KMS-11 (cell line): ENCODE results near the gene ABCD1.

ENCODE experiments used
- H2AFZ ChIP-seq: fragments of 200-600 bp; sonication (generic); 2 replicates; pipeline ENCODE4 v1.6.1; 2016; ENCODE audit warnings: antibody characterized with exemption, mixed run types, low read depth
- H3K27ac ChIP-seq: fragments of 200-600 bp; sonication (generic); 2 replicates; pipeline ENCODE4 v1.6.1; 2016; ENCODE audit warnings: mild to moderate bottlenecking, mixed run types
- H3K27me3 ChIP-seq: fragments of 200-600 bp; sonication (generic); 2 replicates; pipeline ENCODE4 v1.6.1; 2017; ENCODE audit warnings: mild to moderate bottlenecking, low read depth, mixed run types, moderate library complexity; ENCODE audit not compliant: insufficient read depth
- H3K36me3 ChIP-seq: fragments of 200-600 bp; sonication (generic); 2 replicates; pipeline ENCODE4 v1.6.1; 2017; ENCODE audit warnings: mild to moderate bottlenecking, mixed run types; ENCODE audit not compliant: insufficient read depth
- H3K4me1 ChIP-seq: fragments of 200-600 bp; sonication (generic); 2 replicates; pipeline ENCODE4 v1.6.1; 2016; ENCODE audit warnings: mild to moderate bottlenecking, low read depth, mixed run types; ENCODE audit not compliant: poor library complexity, severe bottlenecking
- H3K4me2 ChIP-seq: fragments of 200-600 bp; sonication (generic); 2 replicates; pipeline ENCODE4 v1.7.0; 2016; ENCODE audit warnings: mild to moderate bottlenecking, mixed run types
- H3K4me3 ChIP-seq: fragments of 200-600 bp; sonication (generic); IDR thresholded peaks from 2 replicates; pipeline ENCODE4 v1.6.1; 2017; ENCODE audit warnings: low read depth, low read length, mixed read lengths; ENCODE audit not compliant: insufficient read depth
- H3K79me2 ChIP-seq: fragments of 200-600 bp; sonication (generic); 2 replicates; pipeline ENCODE4 v1.6.1; 2016; ENCODE audit warnings: low read depth, mixed run types; ENCODE audit not compliant: insufficient read depth
- H3K9ac ChIP-seq: fragments of 200-600 bp; sonication (generic); 2 replicates; pipeline ENCODE4 v1.6.1; 2016; ENCODE audit warnings: mild to moderate bottlenecking, mixed run types
- H4K20me1 ChIP-seq: fragments of 200-600 bp; sonication (generic); 2 replicates; pipeline ENCODE4 v1.6.1; 2016; ENCODE audit warnings: mild to moderate bottlenecking, mixed run types; ENCODE audit not compliant: insufficient read depth
- TF ChIP-seq, protein P1 (sequence below): fragments of 200-600 bp; sonication (generic); conservative IDR thresholded peaks from 2 replicates; pipeline ENCODE4 v1.6.1; 2017; ENCODE audit warnings: low read depth, mild to moderate bottlenecking, antibody characterized with exemption, low read length, moderate library complexity, mixed read lengths

ABCD1 gene

GRCh38 chrX:153779891-153780677, 55.4 kb downstream of the ABCD1 start:
- H3K27ac ChIP-seq = no peak overlapping the region
- H2AFZ ChIP-seq = no peak overlapping the region
- H4K20me1 ChIP-seq = no peaks in the 10 kb centered on the region

DNA sequence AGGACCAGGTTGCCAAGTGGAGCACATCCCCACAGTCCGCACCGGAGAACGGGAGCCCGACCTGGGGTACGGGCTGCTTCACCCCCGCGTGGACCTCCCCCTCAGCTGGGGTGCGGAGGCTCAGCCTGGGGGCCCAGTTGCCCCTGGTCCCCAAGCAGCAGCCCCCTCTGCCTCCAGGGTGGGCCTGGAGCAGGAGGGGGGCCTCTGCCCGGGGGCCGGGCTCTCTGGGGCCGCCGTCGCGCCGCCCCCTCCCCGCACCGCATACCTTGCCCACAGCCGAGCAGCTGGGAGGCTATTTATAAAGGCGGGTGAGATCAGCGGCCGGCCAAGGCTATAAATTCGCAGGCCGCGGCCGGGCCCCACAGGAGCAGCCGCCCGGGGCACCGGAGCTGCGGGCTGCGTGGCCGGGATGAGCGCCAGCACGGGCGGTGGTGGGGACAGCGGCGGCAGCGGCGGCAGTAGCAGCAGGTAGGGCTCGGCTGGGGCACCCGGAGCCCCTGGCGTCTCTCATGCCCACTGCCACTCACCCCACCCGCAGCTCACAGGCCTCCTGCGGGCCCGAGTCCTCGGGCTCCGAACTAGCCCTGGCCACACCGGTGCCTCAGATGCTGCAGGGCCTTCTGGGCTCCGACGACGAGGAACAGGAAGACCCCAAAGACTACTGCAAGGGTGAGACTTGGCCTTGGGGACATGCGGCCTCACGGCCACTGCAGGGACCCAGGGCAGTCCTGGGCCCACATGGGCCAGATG, 56.2 kb downstream of the ABCD1 start, which contains the start of gene SRPK3:
SRPK3 (plus strand) TSS at position 364 of the 750 bp plus-strand sequence; CDS start at position 410, 46 bp downstream.
- H3K79me2 ChIP-seq = no peaks in the 10 kb centered on the region
- H3K27me3 ChIP-seq = peaks cover 6% of the 10 kb centered on the region; the same call in 1 of the 2 replicates
- no peak within 1 kb of the TSS for H3K9ac ChIP-seq
- no peak within 1 kb of the TSS for H3K4me3 ChIP-seq
- H3K4me2 ChIP-seq = no peak within 1 kb of the TSS
- H3K36me3 ChIP-seq = no peaks in the 10 kb centered on the region
- TF ChIP-seq, protein P1, sequence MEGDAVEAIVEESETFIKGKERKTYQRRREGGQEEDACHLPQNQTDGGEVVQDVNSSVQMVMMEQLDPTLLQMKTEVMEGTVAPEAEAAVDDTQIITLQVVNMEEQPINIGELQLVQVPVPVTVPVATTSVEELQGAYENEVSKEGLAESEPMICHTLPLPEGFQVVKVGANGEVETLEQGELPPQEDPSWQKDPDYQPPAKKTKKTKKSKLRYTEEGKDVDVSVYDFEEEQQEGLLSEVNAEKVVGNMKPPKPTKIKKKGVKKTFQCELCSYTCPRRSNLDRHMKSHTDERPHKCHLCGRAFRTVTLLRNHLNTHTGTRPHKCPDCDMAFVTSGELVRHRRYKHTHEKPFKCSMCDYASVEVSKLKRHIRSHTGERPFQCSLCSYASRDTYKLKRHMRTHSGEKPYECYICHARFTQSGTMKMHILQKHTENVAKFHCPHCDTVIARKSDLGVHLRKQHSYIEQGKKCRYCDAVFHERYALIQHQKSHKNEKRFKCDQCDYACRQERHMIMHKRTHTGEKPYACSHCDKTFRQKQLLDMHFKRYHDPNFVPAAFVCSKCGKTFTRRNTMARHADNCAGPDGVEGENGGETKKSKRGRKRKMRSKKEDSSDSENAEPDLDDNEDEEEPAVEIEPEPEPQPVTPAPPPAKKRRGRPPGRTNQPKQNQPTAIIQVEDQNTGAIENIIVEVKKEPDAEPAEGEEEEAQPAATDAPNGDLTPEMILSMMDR = no peak
- no peak within 1 kb of the TSS for H2AFZ ChIP-seq
- H4K20me1 ChIP-seq = no peaks in the 10 kb centered on the region
- no peaks in the 10 kb centered on the region for H3K4me1 ChIP-seq
- no peak within 1 kb of the TSS for H3K27ac ChIP-seq

More at GRCh38 chrX:153779891-153780677, 55.4 kb downstream of the ABCD1 start:
- Histone ChIP-seq H3K36me3 (no peaks in the 10 kb centered on the region), H3K4me2 (no peak overlapping the region), H3K79me2 (no peaks in the 10 kb centered on the region), H3K27me3 (peaks cover 6% of the 10 kb centered on the region; the same call in 1 of the 2 replicates), H3K4me1 (no peaks in the 10 kb centered on the region), H3K9ac (no peak overlapping the region), H3K4me3 (no peak overlapping the region)
- TF ChIP-seq, protein P1 = no peak

- H3K4me3 ChIP-seq = no peak overlapping the region
- H3K9ac ChIP-seq = no peak overlapping the region
- H3K79me2 ChIP-seq = no peaks in the 10 kb centered on the region
- H3K4me2 ChIP-seq = no peak overlapping the region
- H2AFZ ChIP-seq = no peak overlapping the region
- no peaks in the 10 kb centered on the region for H3K36me3 ChIP-seq
- no peaks in the 10 kb centered on the region for H4K20me1 ChIP-seq
- no peaks in the 10 kb centered on the region for H3K4me1 ChIP-seq
- H3K27me3 ChIP-seq = peaks cover 6% of the 10 kb centered on the region; the same call in 1 of the 2 replicates
- no peak overlapping the region for H3K27ac ChIP-seq
- TF ChIP-seq, protein P1 = no peak
Observed at GRCh38 chrX:153781428-153782047, 56.9 kb downstream of the ABCD1 start.

GRCh38 chrX:153782313-153782712, 57.7 kb downstream of the ABCD1 start:
- Histone ChIP-seq H3K4me2 (no peak overlapping the region), H3K4me1 (no peaks in the 10 kb centered on the region), H3K36me3 (no peaks in the 10 kb centered on the region), H3K79me2 (no peaks in the 10 kb centered on the region), H3K27ac (no peak overlapping the region), H4K20me1 (no peaks in the 10 kb centered on the region), H3K9ac (no peak overlapping the region), H2AFZ (no peak overlapping the region), H3K27me3 (peaks cover 6% of the 10 kb centered on the region; the same call in 1 of the 2 replicates), H3K4me3 (no peak overlapping the region)
- TF ChIP-seq, protein P1 = no peak
